Activated CD4-positive, alpha-beta T cell treated with anti-CD3 and anti-CD28 coated beads for 48 hours (primary cell): ENCODE results near the gene HRH4.
A peak's percentile ranks its signal among the peaks of the same experiment; 100 is the strongest.

ENCODE experiments used
- DNase-seq: peaks from one replicate; pipeline ENCODE4 v3.0.0-alpha.2; 2020

Gene HRH4

DNA sequence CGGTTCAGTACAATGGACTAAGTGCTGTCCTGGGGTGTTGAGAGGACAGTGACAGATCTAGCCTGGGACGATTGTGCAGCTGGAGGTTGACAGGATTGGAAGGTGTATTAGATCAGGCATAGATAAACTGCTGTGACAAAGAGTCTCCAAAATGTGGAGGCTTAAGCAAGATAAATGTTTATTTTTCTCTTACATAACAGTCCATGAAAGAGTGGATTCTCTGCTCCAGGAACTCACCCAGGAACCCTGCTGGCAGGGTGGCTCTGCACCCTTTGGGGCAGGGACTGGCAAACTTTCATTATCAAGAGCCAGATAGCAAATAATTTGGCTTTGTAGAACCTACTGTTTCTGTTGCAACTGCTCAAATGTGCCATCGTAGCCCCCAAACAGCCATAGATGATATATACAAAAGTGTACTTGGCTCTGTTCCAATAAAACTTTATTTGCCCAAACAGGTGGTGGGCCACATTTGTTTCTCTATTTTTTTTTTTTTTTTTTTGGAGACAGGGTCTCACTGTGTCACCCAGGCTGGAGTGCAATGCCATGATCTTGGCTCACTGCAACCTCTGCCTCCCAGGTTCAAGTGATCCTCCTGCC lies 9.7 kb downstream of the HRH4 start:
- DNase-seq: no peak

DNA sequence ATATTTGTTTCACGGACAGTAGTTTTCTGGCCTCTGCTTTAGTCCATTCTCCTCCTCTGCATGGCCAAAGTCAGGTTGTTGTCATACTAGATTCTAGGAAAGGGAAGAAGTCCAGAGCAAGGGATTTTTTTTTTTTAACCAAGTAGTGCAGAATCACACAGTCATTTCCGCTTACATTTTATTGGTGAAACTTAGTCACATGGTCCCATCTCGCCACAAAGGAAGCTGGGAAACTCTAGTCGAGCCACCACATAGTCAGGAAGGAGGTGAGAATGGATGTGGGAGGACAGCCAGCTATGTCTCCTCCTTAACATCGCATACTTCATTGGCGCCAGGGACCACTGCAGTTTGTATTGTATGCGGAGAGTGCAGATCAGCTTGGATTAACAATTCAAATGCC lies 10.4 kb downstream of the HRH4 start:
- no peak for DNase-seq

DNA sequence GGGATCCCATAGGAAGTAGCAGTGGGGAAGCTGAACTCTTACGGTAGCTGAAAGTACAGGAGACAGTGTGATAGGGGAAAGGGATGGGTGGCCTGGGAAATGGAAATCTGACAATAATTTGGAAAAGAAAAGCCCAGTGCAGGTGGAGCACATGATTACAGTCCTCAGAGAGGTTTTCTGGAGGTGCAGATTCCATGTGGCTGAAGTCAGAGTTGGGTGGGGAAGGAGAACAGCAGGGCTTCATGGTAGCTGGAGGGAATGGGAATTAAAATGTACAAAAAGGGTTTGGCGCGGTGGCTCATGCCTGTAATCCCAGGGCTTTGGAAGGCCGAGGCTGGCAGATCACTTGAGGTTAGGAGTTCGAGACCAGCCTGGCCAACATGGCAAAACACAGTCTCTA lies 12.2 kb downstream of the HRH4 start:
- no peak for DNase-seq

DNA sequence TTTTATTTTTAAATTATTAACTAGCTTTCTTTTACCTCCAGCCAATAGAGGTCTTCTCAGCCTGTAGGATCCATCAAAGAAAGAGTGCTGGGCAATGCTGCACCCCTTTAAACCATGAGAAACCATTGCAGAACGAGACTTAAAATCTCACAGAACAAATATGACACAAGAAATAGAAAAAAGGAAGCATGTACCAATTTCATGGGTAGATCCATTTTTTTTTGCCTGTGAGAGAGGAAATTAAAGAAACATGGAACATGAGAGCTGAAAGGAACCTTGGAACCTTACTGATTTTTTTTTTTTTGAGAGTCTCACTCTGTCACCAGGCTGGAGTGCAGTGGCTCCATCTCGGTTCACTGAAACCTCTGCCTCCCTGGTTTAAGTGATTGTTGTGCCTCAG lies 14.0 kb downstream of the HRH4 start:
- no peak for DNase-seq

DNA sequence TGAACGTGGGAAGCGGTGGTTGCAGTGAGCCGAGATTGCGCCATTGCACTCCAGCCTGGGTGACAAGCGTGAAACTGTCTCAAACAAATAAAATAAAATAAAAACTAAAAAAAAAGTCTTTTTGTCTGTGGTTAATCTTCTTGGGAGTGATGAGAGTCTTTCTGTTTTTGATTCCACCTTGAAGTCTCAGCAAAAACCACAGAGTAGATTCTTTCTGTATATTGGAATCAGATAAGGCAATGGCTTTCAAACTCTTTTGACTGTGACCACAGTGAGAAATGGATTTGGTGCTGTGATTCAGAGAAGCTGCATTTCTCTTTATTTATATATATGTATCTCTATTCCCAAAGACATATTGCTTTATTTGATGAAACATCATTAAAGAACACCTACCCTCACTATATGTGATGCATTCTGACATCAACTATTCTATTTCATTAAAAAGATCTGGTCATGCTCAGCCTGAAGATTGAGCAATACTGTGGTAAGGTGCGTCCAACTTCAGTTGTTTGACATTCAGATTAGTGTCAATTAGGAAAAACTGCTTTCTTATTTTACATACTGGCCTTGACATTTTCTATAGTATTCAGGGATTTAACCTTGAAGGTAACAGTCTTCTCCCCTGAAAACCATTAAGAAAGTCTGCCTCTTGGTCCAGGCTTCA lies 15.6 kb downstream of the HRH4 start:
- DNase-seq: no peak

DNA sequence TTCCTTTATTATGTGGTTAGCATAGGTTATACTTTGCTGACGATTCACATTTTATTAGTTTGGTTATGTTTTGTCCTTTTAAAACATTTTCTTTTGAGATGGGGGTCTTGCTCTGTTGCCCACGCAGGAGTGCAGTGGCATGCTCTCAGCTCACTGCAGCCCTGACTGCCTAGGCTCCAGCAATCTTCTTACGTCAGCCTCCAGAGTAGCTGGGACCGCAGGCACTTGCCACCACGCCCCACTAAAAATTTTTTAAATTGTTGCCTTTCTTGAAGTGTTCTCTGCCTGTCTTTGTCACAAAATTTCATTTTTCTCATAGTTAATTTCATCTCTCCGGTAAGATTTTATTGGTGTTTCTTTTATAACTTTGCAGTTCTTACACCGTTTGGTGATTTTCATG lies 18.9 kb downstream of the HRH4 start:
- DNase-seq: no peak

DNA sequence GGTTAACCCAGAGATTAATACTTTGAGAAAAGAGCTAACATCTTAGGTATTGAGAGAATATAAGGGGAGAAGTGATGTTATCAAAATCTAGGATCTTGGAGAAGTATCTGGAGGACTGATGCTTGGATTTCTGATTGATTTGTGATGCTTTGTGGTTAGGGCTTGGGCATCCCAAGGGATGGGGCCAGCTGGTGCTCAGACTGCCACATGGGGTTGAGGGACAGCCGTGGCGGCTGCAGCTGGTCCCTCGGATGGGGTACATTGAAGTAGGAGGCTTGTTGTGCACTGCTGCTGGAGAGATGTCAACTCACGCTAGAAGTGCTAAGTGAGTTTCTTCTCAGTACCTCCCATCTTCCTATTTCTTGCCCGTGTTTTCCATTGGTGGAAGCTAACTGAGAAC lies 22.4 kb downstream of the HRH4 start:
- DNase-seq: no peak

DNA sequence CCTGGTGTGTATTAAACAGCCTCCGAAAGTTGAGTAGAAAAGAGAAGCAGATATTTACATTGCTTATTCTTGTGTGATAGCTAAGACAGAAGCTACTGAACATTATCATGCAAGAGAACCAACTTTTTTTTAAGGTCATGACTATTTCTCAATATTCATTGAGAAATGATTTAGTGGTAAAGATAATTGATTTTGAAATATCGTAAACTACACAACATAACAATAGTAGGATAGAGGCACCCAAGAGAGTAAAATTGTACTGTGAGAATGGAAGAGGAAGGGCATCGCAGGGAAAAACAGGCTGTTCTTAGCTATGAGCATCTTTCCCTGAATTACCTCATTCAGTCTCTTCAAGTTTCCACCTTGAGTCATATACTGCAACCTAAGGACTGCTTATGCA lies 25.2 kb downstream of the HRH4 start:
- DNase-seq: no peak

DNA sequence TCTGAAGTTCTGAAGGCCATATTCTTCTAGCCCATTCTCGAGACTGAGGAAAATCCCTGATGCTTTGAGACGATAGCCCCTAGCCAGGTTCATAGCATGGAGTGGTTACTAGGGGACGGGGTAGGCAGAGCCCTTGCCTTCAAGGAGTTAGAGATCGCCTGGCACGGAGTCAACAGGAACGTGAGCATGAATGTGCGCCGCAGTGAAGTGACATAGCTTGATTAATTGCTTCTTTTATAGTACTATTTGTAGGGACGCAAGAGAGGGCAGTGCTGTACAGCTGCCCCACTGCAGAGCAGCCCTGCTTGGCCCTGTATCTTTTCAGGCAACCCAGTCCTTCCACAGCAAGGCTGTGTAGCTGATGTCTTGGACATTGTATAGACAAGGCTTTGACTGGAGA lies 26.2 kb downstream of the HRH4 start:
- no peak for DNase-seq

DNA sequence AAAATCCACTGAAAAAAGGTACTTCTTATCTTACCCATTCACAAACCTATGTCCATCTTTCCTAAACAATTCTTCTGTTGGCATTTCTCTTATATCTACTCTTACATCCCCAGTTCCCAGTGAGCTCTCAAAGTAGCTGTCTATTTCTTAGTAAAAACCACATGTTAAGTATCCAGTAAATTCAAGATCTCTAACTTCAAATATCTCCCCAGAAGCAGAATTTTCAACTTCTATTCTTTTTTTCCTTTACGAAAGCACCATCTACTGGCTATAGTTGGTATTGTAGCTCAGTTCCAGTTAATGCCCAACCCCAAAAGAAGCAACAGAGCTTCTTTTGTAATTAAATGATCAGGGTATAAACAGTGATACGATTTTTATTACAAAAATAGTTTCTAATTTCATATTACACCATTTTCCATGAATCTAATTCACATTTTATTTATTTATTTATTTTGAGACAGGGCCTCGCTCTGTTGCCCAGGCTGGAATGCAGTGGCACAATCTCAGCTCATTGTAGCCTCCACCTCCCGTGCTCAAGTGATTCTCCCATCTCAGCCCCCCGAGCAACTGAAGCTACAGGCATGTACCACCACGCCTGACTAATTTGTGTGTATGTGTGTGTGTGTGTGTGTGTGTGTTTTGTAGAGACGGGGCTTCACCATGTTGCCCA lies 28.5 kb downstream of the HRH4 start:
- DNase-seq: no peak

DNA sequence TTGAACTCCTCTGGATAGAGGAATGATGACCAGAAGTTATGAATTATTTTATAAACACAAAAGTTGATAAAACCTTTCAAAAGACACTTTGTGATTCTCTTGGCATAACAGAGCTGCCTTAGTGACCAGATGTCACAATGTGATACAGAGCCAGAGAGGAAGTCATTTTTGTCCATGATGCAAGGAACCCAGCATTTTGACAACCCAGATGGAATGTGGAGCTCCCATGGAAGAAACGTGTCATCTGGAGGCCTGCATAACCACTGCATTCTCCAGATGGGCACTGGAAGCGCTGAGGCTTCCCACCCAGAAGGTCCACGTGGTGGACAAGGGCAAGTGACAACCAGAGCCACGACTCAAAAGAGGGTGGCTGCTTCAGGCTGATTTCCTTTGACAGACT lies 30.1 kb downstream of the HRH4 start:
- DNase-seq: no peak

DNA sequence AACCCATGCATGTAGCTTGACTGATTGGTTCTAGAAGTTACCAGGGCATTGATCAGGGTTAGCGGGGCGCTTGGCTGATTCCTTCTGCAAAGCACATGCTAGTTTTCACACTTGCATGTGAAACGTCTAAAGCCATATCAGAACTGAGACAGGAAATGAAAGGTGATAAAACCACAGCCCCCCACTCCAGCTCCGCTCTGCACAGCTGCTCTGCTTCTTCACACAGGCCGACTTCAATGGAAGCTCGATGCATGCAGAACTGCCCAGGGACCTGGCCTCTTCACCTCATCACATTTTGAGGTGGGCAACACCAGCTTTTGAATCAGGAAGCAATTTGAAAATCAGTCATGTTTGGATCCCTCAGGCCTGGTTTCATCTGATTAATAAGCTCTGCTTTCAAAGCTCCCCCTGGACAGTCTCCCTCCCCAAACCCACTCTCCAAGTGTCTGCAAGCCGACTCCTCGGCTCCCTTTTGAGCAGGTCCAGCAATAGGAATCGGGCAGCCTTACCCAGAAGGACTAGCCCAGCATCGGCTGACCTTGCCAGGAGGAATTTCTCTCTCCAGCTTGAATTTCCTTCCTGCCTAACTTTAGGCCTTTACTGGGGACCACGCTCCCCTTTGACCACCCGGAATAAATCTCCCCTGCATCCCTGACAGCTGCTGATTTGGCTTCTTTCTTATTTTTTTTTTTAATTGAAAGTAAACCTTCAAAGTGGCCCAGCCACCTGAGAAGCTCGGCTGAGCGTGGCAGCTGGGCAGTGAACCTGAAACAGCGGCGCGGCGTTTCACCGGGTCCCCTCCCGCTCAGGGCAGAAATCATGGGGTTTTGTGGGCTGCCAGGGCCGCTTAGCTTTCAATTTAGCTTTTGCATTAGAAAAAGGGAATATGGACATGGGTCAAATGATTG lies 31.7 kb downstream of the HRH4 start:
- peak; percentile 20 for DNase-seq

DNA sequence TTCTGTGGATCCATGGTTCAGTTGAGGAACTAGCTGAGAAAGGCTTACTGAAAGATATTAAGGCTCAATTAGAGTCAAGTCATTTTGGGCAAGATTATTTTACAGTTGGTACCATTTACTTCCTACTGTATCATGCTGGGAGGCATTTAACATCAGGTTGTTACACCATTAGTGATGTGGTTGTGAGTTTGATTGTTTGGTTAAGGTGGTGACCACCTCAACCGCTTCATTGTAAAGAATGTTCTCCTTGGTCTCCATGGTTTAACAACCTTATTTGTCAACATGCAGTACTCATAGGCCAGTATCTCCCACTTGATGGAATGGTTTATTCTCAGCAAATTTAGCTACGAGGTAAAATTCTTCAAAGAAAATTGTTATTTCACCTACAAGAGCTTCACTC lies 34.1 kb downstream of the HRH4 start:
- DNase-seq: no peak

DNA sequence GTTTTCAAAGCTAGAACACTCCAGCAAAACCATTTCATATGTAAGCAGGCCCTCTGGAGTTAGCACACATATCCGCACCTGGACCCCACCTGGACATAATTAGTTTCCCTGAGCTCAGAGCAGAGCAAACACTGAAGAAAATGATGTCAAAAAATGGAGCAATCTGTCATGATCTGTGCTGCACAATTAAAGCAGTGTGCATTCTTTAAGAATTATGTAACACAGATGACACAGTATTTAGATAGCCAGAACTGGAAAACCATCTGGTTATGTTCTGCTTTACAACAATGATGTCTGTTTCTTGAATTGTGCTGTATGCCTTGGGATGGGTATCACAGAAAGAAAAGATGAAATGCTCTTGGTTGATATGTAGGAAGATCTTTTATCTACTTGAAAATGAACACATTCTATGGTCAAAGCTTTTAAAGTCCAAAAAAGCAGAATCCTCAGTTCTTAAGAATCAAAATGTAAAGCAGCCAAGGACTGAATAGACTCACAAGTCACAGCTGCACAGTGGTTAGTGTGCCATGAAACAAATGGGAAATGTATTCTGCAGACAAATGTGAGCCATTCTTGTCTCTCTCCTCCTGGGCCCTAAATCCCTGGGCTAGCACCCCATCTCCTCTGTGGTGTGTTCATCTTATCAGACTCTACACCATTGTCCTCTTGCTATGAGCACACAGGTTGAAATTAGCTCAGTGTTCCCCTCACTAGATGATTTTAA lies 36.8 kb downstream of the HRH4 start:
- DNase-seq: no peak

DNA sequence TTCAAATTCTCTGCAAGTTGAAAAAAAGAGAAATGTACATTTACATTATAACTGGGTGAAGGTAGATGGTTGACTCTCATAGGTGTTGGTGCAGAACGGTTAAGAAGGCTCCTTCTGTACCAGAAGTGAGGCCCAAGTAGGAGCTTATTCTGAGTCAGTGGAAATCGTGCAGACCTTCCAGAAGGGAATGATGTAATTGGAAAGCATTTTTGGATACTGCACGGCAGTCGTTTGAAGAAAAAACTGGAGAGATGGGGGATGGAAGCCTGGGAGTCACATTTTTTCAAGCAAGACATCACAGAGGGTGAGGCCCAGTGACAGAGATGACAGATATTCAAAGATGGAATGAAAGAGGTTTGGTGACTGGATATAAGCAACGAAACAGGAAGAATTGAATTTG lies 39.4 kb downstream of the HRH4 start:
- DNase-seq: no peak

DNA sequence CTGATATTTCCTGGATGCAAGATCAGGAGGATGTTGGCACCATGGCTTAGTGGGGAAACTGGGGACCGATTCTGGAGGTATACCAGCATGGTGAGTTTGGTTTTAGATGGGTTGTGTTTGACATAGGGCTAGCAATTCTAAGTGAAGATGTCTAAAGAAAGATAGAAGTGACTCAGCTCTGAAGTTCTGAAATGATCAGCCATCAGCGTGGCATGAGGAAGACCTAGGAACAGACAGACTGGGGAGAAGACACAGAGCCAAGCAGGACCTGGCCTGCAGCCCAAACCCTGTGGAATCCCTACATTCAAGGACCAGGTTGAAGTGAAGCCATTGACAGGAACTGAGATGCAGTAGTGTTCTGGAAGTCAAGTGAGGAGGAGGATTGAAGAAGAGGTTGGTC lies 39.8 kb downstream of the HRH4 start:
- no peak for DNase-seq

DNA sequence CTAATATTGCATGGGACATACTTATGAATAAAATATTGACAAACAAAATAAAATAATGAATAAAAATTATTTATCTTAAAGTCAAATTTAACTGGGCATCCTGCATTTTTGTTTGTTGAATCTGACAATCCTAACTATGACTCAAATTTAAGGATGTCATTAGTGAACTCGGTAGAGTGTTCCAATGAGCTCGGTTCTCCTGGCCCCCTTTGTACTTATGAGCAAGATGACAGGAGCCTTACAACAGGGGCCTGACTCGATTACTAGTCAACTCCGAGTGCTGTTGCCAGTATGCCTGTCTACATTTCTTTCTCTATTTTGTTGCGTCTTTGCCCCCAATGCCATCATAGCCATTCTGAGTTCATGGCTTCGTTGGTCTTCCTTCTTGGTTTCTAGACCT lies 40.3 kb downstream of the HRH4 start:
- no peak for DNase-seq

DNA sequence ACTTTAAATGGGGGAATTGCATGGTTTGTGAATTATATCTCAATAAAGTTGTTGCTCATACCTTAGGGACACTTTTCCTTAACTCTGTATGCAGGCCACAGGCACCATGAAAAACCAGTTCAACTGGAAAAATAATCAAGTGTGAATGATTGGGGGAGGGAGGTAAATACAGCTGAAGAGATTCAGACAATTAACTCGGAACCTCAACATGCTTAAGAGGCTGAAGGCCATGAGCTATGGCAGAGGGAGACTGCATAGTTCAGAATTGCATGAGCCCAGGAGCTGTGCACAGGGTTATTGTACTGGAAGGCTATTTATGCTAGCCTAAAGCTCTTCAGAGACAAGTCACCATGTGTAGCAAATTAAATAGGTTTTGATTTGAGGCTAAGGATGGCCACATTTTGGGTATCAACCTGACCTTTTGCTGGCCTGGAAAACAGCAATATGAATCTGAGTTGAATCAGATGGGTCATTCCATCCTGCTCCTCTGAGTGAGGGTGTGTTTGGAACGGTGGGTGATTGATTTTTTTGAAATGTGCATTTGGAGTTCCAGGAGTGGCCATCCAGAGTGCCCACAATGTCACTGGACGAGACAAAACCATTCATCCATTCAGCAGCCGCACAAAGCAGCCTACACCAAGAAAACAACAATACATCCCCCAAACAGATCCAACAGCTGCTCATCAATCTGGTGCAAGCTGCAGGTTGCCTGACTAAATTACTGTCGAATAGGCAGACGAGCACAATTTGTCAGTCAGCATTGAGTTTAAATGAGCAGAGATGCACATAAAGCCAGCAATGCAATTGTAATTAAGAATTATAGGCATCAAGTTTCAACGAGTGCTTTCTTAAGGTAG lies 42.5 kb downstream of the HRH4 start:
- no peak for DNase-seq

DNA sequence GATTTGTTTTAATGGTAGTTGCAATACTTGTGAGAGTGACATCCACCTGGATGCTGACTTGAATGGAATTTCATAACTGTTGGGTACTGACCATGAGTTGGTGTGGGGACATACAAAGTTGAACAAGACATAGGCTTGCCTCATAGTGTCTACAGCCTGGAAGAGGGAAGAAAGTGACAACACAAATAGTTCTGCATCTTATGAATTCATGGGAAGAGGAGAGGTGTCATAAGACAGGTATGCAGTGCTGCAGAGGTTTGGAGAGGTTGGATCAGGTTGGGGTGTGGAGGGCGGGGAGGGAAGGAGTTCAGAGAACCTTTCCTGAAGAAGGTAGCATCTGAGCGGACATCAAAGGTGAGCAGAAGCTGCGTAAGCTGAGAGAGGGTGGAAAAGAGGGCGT lies 44.0 kb downstream of the HRH4 start:
- no peak for DNase-seq

DNA sequence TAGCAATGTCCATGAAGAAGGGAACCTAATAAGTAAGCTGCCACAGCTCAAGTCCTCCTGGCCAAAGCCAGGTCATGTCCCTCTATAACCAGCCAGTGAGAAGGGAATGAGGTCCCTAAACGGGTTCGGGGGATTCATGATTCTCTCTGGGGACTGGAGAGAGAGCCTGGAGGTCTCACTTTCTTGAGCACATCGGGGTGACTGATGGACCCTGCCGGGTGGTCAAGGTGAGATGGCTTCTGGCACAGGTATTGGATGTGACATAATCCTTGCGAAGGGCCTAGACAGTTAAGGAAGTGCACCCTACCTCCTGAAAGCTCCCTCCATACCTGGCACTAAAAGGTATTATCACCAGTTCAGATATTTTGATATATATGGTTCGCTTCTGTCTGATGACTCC lies 45.7 kb downstream of the HRH4 start:
- no peak for DNase-seq

DNA sequence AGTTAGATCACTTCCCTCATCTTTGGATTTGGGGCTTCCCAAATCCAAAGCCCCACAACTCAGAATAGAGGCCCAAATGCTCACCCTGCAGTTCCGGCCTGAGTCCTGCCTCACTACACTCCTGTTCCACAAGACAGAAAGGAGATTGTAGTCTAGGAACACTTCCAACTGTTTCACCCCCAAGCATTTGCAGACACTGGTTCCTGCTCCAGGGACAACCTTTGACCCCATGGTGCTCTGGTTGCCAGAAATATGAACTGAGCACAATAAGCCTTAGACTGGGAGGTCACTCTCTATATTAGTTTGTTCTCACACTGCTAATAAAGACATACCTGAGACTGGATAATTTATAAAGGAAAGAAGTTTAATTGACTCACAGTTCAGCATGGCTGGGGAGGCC lies 49.0 kb downstream of the HRH4 start:
- no peak for DNase-seq

DNA sequence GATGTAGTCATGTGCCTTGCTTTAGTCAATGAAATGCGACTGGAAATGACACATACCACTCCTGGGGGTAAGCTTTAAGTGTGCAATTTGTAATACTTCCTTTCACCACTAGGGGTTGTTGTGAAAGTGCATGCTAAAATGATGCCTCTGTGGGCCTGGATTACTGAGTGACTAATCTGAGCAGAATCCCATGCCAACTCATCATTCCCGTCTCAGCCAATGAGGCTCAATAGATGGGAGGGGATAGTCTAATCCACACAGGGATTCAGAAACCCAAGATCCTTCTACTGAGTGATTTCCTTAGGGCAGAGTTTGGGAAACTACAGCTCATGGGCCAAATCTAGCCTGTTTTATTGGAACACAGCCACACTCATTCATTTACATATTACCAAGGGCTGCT lies 54.0 kb downstream of the HRH4 start:
- peak; percentile 6 for DNase-seq
